NCI-H510A treated with DMSO at 0.1 percent for 48 hours (cell line): ENCODE measurements around the gene NAXD.
"Not testable (repeated sequence)": the region's sequence is repeated elsewhere in the genome, so short reads cannot be mapped to it uniquely, and the experiment has no call there.

Experiments
- DNase-seq: peaks from one replicate; lab custom pipeline; 2025; lab: John Stamatoyannopoulos, UW

Gene NAXD

DNA sequence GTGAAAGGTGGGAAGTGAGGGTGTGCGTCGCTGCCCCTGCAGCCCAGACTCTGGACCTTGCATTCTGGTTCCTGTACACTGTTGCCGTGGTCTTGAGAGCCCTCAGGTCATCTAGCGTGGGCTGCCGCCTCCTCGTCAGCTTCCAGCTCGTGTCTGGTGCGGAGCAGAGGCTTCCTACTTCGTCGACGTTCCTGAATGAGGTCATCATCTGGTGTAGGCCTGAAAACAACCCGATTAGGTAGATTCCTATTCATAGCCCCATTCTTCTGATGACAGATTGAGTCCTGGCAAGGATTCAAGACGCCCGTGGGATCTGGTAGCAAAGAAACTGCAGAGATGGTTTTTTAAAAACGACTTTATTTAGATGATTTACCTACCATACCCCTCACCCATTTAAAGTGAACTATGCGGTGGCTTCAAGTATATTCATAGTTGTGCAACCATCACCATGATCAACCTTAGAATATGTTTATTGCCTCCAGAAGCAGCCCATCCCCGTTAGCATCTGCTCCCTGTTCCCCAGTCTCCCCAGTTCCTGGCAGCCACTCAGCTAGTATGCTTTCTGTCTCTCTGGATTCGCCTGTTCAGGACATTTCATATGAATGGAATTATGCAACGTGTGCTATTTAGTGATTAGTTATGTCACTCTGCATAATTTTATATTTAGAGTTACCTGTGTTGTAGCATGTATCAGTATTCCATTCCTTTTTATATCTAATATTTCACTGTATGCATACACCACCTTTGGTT, 13.8 kb downstream of the NAXD start:
- DNase-seq, result no peak

- peak; percentile 11 for DNase-seq
Measured at GRCh38 chr13:110629735-110630134, 14.4 kb downstream of the NAXD start.

DNA sequence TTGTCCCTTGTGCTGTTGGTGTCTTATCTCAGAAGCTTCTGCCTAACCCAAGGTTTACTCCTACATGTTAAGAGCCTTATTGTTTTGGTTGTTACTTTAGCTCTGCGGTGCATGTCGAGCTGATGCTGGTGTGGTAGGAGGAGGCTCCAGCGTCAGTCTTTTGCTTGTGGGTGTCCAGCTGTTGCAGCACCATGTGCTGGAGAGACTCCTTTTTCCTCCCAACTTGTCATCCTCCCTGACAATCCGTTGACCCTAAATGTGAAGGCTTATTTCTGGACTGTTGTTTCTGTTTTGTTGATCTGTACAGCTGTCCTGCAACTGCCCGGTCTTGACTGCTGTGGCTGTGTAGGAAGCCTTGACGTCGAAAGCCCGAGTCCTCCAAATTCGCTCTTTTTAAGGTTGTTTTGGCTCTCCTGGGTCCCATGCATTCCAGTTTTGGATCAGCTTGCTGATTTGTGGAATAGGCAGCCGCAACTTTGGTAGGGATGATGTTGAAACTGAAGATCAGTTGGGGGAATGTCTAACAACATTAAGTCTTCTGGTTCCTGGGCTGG, 15.3 kb downstream of the NAXD start:
- no peak for DNase-seq

DNA sequence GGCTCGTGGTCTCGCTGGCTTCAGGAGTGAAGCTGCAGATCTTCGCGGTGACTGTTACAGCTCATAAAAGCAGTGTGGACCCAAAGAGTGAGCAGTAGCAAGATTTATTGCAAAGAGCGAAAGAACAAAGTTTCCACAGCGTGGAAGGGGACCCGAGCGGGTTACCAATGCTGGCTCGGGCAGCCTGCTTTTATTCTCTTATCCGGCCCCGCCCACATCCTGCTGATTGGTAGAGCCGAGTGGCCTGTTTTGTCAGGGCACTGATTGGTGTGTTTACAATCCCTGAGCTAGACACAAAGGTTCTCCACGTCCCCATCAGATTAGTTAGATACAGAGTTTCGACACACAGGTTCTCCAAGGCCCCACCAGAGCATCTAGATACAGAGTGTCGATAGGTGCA, 16.9 kb downstream of the NAXD start:
- DNase-seq, result not testable (repeated sequence)

DNA sequence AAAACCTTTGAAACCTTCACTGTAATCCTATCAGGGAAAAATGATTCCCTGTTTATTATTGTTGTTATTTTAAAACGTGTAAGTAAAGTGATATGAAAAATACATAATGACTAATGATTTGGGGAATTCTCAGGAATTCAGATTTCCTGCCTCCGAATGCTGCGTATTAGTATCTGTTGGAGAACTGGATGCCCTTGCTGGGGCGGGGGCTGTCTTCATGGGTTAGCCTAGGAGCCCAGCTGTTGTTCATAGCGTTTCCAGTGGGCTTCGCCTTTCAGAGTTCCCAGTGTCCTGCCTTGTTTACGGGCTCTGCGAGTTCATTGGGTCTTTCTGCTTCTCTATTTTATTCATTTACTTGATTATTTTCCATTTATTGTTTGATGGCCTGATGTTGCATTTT, 18.4 kb downstream of the NAXD start:
- no peak for DNase-seq

DNA sequence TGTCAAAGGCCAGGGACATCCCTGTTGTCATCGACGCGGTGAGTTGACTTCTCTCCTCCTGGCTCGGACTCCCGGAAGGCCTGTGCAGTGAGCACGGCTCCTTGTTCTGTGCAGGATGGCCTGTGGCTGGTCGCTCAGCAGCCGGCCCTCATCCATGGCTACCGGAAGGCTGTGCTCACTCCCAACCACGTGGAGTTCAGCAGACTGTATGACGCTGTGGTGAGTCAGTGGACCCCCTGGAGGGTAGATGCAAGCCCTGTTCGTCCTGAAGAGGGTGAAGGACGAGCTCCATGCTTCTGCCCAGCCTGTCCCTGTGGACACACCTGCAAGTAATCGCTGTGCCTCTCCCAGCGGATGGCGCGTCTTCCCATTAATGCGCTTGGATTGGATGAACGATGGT, 19.2 kb downstream of the NAXD start:
- no peak for DNase-seq

DNA sequence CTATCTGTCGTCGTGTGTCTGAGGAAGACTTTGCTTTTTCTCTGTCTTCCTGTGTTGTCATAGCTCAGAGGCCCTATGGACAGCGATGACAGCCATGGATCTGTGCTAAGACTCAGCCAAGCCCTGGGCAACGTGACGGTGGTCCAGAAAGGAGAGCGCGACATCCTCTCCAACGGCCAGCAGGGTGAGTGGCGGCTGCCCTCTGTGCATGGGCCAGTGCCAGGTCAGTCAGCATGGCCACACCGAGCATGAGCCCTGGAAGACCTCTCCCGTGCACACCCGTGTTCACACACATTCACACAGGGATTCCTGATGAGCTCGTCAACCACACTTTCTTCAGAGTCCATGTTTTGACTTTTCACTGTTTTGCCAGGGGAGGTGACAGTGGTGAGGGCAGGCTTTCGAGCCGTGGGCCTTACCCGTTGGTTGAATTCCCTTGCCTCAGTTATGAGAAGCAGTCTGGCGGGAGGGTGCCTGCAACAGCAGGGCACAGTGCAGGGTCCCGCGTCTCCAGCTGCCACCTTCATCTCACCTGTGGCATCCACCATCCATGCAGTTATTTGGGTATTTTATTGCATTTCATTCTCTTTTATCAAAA, 20.2 kb downstream of the NAXD start:
- no peak for DNase-seq

DNA sequence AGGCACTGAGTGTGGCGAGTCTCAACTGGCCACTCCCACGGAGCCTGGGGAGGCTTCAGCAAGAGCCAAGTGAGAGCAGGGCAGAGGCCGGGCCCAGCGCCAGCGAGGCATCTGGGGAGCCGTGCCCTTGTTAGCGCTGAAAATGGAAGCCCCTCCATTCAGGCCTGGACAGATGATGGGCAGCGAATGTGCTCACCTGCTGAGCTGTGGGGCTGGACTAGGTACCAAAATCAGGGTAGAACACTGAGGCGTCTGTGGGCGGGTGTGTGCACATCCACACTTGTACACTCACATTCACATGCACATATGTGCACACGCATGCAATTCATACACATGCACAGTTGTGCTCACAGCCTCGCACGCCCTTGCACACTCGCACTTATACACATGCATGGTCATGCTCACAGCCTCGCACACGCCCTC, 20.7 kb downstream of the NAXD start:
- no peak for DNase-seq

DNA sequence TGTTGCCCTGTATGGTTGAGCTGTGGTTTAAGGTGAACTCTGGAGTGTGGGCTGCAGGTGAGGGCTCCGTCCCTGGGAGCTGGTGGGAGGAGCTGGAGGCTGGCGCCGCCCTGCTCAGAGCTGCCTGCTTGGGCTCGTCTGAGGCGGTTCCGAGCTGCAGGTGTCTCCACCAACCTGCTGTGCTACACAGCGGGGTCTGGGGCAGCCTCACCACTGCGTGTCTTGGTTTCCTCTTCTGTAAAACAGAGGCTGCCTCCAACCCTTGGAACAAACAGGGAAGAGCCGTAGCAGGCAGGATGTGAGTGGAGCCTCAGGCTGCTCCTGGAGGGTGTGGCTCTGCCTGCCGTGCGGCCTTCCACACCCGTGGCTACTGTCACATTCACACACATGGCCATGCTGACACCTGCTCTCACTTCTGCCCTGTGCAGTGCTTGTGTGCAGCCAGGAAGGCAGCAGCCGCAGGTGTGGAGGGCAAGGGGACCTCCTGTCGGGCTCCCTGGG, 21.4 kb downstream of the NAXD start:
- DNase-seq, result peak; percentile 83

DNA sequence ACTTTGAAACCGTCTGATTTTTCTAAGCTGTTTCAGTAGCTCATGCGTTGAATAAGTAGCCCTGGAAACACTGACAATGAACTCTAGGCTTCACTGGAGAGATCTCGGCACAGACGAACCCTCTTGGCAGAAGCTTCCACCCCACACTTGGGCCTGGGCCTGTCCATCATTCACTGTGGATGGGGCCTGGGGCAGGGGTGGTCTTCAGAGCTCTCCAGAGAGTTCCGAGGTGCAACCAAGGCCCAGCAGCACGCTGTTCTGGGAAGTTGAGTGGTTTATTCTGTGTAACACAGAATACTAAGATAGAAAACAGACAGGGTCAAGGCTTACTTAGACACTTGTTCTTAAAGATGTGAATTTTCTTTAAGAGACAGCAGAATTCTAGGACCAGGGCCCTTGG, 21.9 kb downstream of the NAXD start:
- no peak for DNase-seq

DNA sequence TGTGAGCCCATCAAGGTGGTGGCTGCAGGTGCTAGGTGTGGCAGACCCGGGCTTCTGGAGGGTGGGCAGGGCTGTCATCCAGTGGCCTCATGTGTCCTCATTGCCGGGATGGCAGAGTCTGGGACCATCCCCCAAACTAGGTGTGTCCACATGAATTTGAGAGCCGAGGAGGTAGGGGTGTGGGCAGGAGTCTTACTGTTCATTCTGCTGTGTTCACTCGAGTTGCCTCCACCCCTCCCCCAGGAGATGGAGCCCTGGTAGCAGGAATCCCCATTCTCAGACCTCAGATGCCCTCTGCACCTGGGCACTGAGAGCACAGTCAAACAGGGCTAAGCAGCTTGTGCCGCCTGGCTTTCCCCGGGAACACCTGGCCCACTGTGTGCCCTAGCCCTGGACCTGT, 22.4 kb downstream of the NAXD start:
- DNase-seq, result peak; percentile 74

GRCh38 chr13:110638257-110638656, 22.9 kb downstream of the NAXD start:
- DNase-seq, result no peak

DNA sequence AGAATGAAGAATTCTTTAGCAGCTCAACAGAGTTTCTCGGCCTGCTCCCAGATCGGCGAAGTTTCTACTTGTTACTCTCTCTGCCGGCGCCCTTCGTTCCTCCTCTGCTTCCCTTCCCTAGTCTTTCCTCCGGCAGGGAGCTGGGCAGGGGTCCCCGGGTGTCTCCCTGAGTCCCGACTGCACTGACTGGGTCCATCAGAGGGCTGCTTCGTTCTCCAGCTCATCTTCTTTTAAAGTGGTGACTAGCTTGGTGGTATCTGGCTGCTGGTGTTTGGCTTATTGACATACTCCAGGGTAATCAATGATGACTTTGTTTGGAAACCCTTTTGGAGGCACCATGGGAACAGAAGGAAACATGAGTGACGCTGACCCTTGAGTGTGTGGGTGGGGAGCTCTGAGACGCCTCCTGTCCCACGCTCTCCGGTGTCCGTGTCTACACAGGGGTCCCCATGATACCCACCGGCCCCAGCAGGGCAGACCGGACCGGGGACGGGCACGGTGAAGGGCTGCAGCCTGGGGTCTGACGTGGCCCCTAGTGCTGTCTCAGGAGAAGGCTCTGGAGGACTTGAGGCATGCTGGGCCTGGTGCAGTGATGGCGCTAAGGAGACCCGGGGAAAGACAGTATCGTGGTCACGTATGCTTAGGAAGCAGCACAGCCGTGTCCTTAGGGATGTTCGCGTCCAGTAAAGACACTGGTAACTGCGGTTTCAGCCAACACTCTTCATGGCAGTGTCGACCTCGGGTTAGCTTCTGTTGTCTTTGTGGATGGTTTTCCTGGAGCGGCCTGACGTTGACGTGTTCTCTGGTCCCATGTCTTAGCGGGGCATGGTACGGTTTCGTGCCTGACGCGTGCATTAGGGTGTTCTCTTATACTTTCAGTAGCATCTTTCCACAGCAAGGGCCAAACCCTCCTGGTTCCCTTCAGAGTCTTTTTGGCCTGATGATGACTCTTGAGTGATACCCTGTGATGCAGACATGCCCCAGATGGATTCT, 23.8 kb downstream of the NAXD start:
- no peak for DNase-seq

- DNase-seq, result no peak
Measured at GRCh38 chr13:110639935-110640334, 24.6 kb downstream of the NAXD start.

DNA sequence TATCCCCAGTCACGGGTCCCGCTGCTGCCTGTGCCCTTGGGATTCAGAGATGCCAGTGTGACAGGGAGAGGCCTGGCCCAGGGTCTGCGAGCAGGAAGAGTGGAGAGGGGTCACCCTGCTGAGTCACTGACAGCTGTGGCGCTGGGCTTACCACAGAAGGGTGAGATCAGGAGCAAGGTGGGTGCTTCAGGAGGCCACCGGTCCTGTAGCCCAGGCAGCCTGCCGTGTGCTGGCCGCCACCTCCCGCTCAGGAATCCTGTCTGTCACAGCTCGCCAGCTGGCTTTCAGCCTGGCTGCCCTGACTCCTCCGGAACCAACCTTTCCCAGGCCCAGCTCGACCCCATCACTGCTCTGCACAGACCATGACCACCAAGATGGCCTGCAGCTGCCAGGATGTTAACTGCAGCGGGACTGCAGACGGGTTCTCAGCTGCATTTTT, 25.3 kb downstream of the NAXD start:
- DNase-seq, result no peak

DNA sequence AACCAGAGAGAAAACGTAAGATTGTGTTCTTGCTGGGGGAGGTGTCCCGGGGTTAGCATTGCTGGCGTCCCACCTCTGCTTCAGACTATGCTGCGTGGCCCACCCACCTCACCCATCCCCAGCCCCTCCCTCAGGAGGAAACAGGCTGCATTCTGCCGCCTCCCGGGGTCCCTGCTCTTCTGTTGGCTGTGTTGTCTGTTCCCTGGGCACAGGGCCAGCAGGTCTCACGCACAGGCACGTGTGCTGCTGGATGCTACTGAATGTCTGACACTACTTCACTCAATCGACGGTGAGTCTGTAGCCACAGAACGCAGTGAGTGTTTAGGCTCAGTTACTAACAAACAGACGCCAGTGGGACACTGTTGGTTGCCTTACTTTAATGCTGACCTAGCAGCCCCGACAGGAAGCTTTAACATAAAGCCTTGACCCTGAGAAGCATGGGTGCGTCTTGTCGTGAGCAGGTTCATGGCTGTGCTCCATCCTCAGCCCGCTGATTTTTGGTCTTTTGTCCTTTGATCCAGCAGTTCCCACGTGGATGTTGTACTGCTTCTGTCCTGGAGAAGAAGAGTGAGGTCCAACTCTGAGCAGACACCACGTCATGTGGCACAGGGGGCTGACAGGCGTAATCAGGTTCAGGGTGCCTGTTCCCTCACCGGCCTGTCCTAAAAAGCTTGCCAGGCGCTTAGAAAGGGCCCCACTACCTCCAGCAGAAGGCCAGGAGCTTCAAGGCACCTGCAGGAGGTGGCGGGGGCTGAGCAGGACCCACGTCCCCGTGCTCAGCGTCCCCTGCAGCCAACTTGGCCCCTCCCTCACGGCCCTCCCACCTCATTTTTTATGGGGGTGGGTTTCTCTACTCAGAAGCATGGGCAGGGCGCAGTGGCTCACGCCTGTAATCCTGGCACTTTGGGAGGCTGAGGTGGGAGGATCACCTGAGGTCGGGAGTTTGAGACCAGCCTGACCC, 26.0 kb downstream of the NAXD start:
- peak; percentile 18 for DNase-seq

DNA sequence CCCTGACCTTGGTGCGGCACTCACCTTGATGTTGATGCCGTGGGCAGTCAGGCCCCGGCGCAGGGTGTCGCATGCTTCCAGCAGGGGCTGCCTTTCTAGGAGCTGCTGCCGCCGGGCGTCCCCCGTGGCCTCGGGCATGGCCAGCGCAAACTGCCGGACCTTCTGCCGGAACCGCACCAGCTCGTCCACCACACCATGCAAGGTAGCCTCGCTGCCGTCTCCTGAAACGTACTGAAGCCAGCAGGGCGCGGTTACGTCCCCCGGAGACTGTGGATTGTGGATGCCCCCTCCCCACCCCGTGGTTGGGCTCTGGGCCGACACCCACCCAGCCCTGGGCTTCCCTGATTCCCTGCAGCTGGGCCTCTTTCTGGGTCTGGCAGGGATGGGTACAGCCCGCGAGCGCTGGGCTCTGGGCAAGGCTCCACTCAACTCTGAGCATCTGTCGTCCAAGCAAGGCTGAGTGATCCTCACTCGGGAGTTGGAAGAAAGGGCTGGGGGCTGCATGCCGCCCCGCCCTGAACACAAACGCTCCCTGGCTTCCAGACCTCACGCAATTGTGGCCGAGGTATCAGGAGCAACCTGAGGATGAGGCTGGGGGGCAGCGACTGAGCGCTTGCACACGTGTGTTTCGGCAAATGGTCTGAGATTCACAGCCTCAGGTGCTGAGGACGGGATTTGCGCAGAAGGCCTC, 27.1 kb downstream of the NAXD start:
- no peak for DNase-seq

DNA sequence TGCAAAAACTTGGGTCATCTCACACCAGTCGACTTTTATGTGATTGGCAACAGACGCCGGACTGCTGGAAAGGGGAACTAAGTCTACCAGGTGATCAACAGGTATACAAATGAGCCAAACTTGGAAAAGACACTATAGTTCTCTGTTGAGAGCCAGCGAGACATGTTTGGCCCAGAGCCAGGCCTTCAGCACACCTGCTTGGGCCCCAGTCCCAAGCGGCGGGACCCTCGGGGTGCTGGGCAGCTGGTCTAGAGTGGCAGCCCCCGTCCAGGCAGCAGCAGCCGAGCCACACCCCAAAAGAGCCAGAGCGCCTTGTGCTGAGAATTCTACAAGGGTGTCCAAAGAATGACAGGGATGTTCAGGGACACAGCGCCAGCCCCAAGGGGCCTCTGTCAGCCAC, 28.0 kb downstream of the NAXD start:
- no peak for DNase-seq

DNA sequence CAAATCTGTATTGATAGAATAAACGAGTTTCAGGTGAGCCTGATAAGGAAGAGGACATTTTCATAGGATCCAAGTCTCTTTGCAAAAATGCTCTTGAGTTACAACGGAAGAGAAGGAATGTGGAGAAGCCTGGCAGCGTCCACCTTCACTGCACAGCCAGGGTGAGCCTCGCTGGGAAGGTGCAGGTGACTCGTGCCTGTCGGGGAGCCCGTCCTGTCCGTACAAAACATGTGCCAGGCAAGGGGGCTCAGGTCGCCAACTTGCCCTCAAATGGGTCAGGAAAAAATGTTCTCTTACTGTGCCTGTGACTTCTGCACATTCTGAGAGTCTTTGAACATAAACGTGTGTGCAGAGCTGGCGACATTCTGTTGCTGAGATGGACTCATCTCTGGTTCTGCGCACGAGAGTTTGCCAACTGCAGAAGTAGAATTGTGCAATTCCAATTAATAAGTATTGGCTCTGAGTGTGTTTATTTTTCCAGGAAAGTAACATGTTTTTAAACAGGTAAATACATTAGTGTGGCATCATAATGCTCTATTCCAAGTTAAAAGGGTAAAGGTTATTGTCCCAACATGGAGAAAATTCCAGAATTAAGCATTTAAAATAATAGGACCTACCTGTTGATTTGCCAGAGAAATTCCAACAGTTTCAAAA, 28.6 kb downstream of the NAXD start:
- DNase-seq, result no peak
